ENCODE data around the gene GUCY1A2.

DNA sequence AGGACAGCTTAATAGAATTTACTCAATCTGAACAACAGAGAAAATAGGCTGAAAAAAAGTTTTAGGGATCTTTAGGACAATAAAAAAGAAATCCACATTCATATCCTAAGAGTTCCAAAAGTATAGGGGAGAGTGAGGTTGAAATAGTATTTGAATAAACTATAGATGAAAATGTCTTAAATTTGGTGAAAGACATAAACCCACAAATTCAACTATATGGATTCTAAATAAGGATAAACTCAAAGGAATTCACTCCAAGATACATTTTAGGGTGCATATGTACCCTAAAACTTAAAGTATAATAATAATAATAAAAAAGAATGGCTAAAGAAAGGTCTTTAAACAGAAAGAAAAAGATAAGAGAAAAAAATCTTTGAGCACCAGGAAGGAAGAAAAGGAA is 203.1 kb downstream of the GUCY1A2 start:
- TF ChIP-seq, protein P1, sequence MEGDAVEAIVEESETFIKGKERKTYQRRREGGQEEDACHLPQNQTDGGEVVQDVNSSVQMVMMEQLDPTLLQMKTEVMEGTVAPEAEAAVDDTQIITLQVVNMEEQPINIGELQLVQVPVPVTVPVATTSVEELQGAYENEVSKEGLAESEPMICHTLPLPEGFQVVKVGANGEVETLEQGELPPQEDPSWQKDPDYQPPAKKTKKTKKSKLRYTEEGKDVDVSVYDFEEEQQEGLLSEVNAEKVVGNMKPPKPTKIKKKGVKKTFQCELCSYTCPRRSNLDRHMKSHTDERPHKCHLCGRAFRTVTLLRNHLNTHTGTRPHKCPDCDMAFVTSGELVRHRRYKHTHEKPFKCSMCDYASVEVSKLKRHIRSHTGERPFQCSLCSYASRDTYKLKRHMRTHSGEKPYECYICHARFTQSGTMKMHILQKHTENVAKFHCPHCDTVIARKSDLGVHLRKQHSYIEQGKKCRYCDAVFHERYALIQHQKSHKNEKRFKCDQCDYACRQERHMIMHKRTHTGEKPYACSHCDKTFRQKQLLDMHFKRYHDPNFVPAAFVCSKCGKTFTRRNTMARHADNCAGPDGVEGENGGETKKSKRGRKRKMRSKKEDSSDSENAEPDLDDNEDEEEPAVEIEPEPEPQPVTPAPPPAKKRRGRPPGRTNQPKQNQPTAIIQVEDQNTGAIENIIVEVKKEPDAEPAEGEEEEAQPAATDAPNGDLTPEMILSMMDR (IDR thresholded peaks at IDR 0.05), result no peak
- TF ChIP-seq POLR2A (IDR thresholded peaks at IDR 0.05), result no peak
